ENCODE measurements around the gene UCK2. TPM values are rescaled to one million over a fixed set of nuclear protein-coding genes. Genes with fewer than 3 reads are reported as not detected.

The UCK2 gene
- total and polyA plus RNA-seq, 10 of the 15 experiments (the other 5 are each of a cell fraction or from before 2014, with no cell fraction given): 55.3 to 106 (median 84.9) TPM

DNA sequence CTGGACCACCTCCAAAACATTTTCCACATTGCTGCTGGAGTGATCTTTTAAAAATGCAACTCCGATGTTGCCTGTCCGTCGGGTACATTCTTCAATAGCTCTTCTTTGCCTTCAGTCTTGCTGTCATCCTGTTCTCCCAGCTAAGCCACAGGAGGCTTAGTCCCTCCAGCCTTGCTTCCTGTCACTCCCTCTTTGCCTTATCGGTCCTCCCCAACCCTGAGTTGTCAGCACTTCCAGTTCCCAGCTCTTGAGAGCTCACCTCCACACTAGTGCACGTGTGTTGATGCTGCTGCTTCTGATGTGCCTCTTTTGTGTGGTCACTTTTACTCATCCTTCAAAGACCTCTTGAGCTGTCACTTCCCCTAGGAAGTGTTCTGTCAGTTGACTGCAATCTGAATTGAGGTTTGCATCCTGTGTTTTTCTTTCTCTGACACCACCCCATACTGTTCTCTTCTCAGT is 15.3 kb downstream of the UCK2 start:
- ChIA-PET RAD21 (ENCODE audit: unreplicated experiment) (interaction anchor here (0.8 to 11.4 kb wide), 4 partner anchors 14 to 29 kb away, joined by 4 to 73 read pairs (median 8); partner anchors contain the start of gene UCK2), SMC1A (ENCODE audit: uncharacterized antibody, unreplicated experiment) (interaction anchor here (0.8 to 17.9 kb wide), 7 partner anchors 11 to 74 kb away, joined by 3 to 212 read pairs (median 11); partner anchors contain the start of gene TMCO1), POLR2A (interaction anchor here (5.6 kb wide), 1 partner anchor 13 kb away, joined by 44 read pairs; no protein-coding TSS in a partner anchor), CTCF (interaction anchor here (0.9 to 1.8 kb wide), 5 partner anchors 9 to 157 kb away, joined by 3 to 5 read pairs (median 4); no protein-coding TSS in a partner anchor)
- no peaks in the 10 kb centered on the region for H3K9me3 ChIP-seq (replicated peaks; ENCODE audit: control insufficient read depth, insufficient read depth, low read length)
- 42% methylated on average over 5 of the region's 5 CpGs for WGBS (ENCODE audit: insufficient coverage, insufficient replicate concordance, low lambda C conversion rate, missing lambda C conversion rate)
- FAIRE-seq (peak; percentile 7), DNase-seq (ENCODE audit: low read depth, low spot score) (no peak), ATAC-seq (peak; percentile 57)
- H3K4me3 ChIP-seq: no peak overlapping the region
- peaks cover 2 to 3% of the 10 kb centered on the region in 2 experiments; a peak in 2 of 4 replicates for H3K36me3 ChIP-seq (ENCODE audit: control insufficient read depth in 2 of 2, insufficient read depth in 2 of 2, low read length in 1 of 2)
- H3K4me2 ChIP-seq (ENCODE audit: control insufficient read depth, insufficient read depth): peak overlapping the region; percentile 78
- H3K27me3 ChIP-seq (replicated peaks in 1 of 2; ENCODE audit: control insufficient read depth in 2 of 2, insufficient read depth in 2 of 2, low read length in 1 of 2): no peaks in the 10 kb centered on the region
- in situ Hi-C loops (cut with MboI): no loop called here
- peaks cover 32% of the 10 kb centered on the region for H3K4me1 ChIP-seq (ENCODE audit: control insufficient read depth, insufficient read depth, low read length)
- no peaks in the 10 kb centered on the region; the same call in 1 of the 2 replicates for H4K20me1 ChIP-seq (ENCODE audit: control insufficient read depth, insufficient read depth)
- BruUV-seq (replicated peaks): no TSS peak
- H2AFZ ChIP-seq (ENCODE audit: control insufficient read depth, low read depth, low read length): no peak overlapping the region
- H3K79me2 ChIP-seq (ENCODE audit: control insufficient read depth, insufficient read depth, low read length): peaks cover 93% of the 10 kb centered on the region
- H3K27ac ChIP-seq (ENCODE audit: control insufficient read depth, insufficient read depth): peak overlapping the region; percentile 70
- no peak overlapping the region for H3K9ac ChIP-seq (ENCODE audit: control insufficient read depth, insufficient read depth, low read length)
- intact Hi-C loops (cut with micrococcal nuclease; ENCODE audit: unreplicated experiment): loop anchor here (5.0 kb wide), 1 partner anchor 40 kb away; no protein-coding TSS in a partner anchor
- TF ChIP-seq, protein P1, sequence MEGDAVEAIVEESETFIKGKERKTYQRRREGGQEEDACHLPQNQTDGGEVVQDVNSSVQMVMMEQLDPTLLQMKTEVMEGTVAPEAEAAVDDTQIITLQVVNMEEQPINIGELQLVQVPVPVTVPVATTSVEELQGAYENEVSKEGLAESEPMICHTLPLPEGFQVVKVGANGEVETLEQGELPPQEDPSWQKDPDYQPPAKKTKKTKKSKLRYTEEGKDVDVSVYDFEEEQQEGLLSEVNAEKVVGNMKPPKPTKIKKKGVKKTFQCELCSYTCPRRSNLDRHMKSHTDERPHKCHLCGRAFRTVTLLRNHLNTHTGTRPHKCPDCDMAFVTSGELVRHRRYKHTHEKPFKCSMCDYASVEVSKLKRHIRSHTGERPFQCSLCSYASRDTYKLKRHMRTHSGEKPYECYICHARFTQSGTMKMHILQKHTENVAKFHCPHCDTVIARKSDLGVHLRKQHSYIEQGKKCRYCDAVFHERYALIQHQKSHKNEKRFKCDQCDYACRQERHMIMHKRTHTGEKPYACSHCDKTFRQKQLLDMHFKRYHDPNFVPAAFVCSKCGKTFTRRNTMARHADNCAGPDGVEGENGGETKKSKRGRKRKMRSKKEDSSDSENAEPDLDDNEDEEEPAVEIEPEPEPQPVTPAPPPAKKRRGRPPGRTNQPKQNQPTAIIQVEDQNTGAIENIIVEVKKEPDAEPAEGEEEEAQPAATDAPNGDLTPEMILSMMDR (IDR thresholded peaks at IDR 0.05 in 2 of 3, conservative IDR thresholded peaks at IDR 0.05 in 1 of 3; ENCODE audit: control insufficient read depth in 2 of 3, extremely low read depth in 1 of 3, insufficient read depth in 1 of 3, low read depth in 3 of 3, low read length in 3 of 3): no peak
- TF ChIP-seq EP300 (IDR thresholded peaks at IDR 0.05; ENCODE audit: borderline replicate concordance in 1 of 2, control insufficient read depth in 1 of 2, low read depth in 2 of 2, low read length in 2 of 2) (no peak), IKZF1 (conservative IDR thresholded peaks at IDR 0.05) (peak; percentile 65), ZZZ3 (IDR thresholded peaks at IDR 0.05; ENCODE audit: control insufficient read depth, insufficient read length, low read depth) (no peak), TARDBP (IDR thresholded peaks at IDR 0.05; ENCODE audit: borderline replicate concordance) (no peak), SMARCA5 (IDR thresholded peaks at IDR 0.05) (no peak), LARP7 (IDR thresholded peaks at IDR 0.05) (no peak), CHD4 (IDR thresholded peaks at IDR 0.05) (no peak), CREM (IDR thresholded peaks at IDR 0.05; ENCODE audit: low read depth) (peak; percentile 25; the same call in 1 of the 2 replicates), HDGF (IDR thresholded peaks at IDR 0.05) (no peak), NFIC (IDR thresholded peaks at IDR 0.05; ENCODE audit: low read depth, low read length) (0 out of 2 replicates have a peak, but pooled peaks have one; percentile 30), CBX3 (IDR thresholded peaks at IDR 0.05; ENCODE audit: borderline replicate concordance, low read depth) (no peak), POLR2AphosphoS2 (IDR thresholded peaks at IDR 0.05; ENCODE audit: low read depth, low read length) (no peak), MYB (IDR thresholded peaks at IDR 0.05; ENCODE audit: borderline replicate concordance, low read depth, low read length) (no peak), MXI1 (IDR thresholded peaks at IDR 0.05; ENCODE audit: low read depth, low read length) (no peak), ESRRA (IDR thresholded peaks at IDR 0.05; ENCODE audit: low read length) (no peak), BMI1 (IDR thresholded peaks at IDR 0.05; ENCODE audit: borderline replicate concordance) (no peak), ZSCAN29 (IDR thresholded peaks at IDR 0.05) (no peak), SIX5 (IDR thresholded peaks at IDR 0.05; ENCODE audit: low read depth, low read length, severe bottlenecking) (no peak)
- TF ChIP-seq, protein P2, sequence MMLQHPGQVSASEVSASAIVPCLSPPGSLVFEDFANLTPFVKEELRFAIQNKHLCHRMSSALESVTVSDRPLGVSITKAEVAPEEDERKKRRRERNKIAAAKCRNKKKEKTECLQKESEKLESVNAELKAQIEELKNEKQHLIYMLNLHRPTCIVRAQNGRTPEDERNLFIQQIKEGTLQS (IDR thresholded peaks at IDR 0.05; ENCODE audit: borderline replicate concordance, extremely low read depth, low read depth, low read length): no peak
- TF ChIP-seq, protein P3, sequence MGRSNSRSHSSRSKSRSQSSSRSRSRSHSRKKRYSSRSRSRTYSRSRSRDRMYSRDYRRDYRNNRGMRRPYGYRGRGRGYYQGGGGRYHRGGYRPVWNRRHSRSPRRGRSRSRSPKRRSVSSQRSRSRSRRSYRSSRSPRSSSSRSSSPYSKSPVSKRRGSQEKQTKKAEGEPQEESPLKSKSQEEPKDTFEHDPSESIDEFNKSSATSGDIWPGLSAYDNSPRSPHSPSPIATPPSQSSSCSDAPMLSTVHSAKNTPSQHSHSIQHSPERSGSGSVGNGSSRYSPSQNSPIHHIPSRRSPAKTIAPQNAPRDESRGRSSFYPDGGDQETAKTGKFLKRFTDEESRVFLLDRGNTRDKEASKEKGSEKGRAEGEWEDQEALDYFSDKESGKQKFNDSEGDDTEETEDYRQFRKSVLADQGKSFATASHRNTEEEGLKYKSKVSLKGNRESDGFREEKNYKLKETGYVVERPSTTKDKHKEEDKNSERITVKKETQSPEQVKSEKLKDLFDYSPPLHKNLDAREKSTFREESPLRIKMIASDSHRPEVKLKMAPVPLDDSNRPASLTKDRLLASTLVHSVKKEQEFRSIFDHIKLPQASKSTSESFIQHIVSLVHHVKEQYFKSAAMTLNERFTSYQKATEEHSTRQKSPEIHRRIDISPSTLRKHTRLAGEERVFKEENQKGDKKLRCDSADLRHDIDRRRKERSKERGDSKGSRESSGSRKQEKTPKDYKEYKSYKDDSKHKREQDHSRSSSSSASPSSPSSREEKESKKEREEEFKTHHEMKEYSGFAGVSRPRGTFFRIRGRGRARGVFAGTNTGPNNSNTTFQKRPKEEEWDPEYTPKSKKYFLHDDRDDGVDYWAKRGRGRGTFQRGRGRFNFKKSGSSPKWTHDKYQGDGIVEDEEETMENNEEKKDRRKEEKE (IDR thresholded peaks at IDR 0.05): no peak
